ENCODE results near the gene DLK2. TPM values are rescaled to one million over a fixed set of nuclear protein-coding genes. Genes with fewer than 3 reads are reported as not detected.
"Not testable (repeated sequence)": the region's sequence is repeated elsewhere in the genome, so short reads cannot be mapped to it uniquely, and the experiment has no call there.

The DLK2 gene
- total and polyA plus RNA-seq, 2 donors (not counting 3 experiments of a cell fraction or from before 2014, with no cell fraction given) = 0.36 TPM; not detected in 1

- H3K79me2 ChIP-seq (ENCODE audit: control insufficient read depth, insufficient read depth, low read length) = no peaks in the 10 kb centered on the region
- dilution Hi-C loops (cut with MboI; ENCODE audit: extremely low pct_ligation_motif_present, low sequenced_read_pairs) (no loop called here), intact Hi-C loops (cut with micrococcal nuclease) (loop anchor here (2.0 kb wide), 1 partner anchor 44 kb away; the partner anchor contains the start of gene DLK2)
- TF ChIP-seq POLR2AphosphoS5 (IDR thresholded peaks at IDR 0.05; ENCODE audit: insufficient read depth, low read depth, low read length) (peak; percentile 48), MYC (IDR thresholded peaks at IDR 0.05; ENCODE audit: low read depth, low read length) (no peak)
- H3K4me1 ChIP-seq (ENCODE audit: control insufficient read depth, extremely low read depth, insufficient read depth, low read length) = peaks cover 15% of the 10 kb centered on the region
- no peaks in the 10 kb centered on the region for H3K27me3 ChIP-seq (ENCODE audit: control insufficient read depth in 2 of 2, insufficient read depth in 2 of 2, low read length in 2 of 2)
- peak overlapping the region; percentile 22 for H3K4me2 ChIP-seq (ENCODE audit: insufficient read depth, low read length)
- no peak overlapping the region for H3K27ac ChIP-seq (ENCODE audit: insufficient read depth, low read depth, low read length)
- no peak overlapping the region for H3K4me3 ChIP-seq (replicated peaks in 1 of 3; ENCODE audit: insufficient read depth in 1 of 3, low read depth in 1 of 3, low read length in 3 of 3)
- no peak overlapping the region for H3K9ac ChIP-seq (replicated peaks; ENCODE audit: extremely low read depth, insufficient read depth, low read length)
- ChIA-PET CTCF (interaction anchor here (1.1 to 19.0 kb wide), 3 partner anchors 11 to 270 kb away, joined by 3 to 289 read pairs (median 5); partner anchors contain the start of genes DLK2, DNPH1 and LRRC73), POLR2A (no interaction called here)
- no peaks in the 10 kb centered on the region for H4K20me1 ChIP-seq (replicated peaks; ENCODE audit: control insufficient read depth, extremely low read depth, insufficient read depth, low read length)
- no peaks in the 10 kb centered on the region for H3K9me3 ChIP-seq (replicated peaks; ENCODE audit: control insufficient read depth, insufficient read depth, low read length)
- peak; percentile 93 for FAIRE-seq
- no TSS peak for BruUV-seq (replicated peaks)
- peak; percentile 80 for DNase-seq (ENCODE audit: low read depth, low spot score)
- H2AFZ ChIP-seq (ENCODE audit: low read depth, low read length) = peak overlapping the region; percentile 15
- no peaks in the 10 kb centered on the region for H3K9me1 ChIP-seq (replicated peaks; ENCODE audit: control insufficient read depth, extremely low read depth, insufficient read depth, low read length)
- peaks cover 0 to 22% of the 10 kb centered on the region in 2 experiments for H3K36me3 ChIP-seq (ENCODE audit: control insufficient read depth in 2 of 2, extremely low read depth in 1 of 2, insufficient read depth in 2 of 2, low read length in 2 of 2)
These were observed 43.9 kb upstream of the DLK2 start for GRCh38 chr6:43499028-43499815.

DNA sequence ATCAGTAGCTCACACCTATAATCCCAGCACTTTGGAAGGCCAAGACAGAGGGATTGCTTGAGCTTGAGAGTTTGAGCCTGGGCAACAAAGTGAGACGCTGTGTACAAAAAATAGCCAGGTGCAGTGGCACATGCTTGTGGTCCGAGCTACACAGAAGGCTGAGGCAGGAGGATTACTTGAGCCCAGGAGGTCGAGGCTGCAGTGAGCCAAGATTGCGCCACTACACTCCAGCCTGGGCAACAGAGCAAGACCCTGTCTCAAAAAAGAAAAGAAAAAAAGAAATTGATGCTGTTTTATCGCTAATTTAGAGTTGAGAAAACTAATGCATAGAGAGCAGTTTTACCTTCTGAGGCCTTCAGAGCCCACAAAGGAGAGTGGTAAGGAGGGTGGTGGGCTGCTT is 42.9 kb upstream of the DLK2 start:
- H4K20me1 ChIP-seq (replicated peaks; ENCODE audit: control insufficient read depth, extremely low read depth, insufficient read depth, low read length); H3K9ac ChIP-seq (replicated peaks; ENCODE audit: extremely low read depth, insufficient read depth, low read length); H3K9me3 ChIP-seq (replicated peaks; ENCODE audit: control insufficient read depth, insufficient read depth, low read length); H3K27ac ChIP-seq (ENCODE audit: insufficient read depth, low read depth, low read length); DNase-seq (ENCODE audit: low read depth, low spot score); BruUV-seq (replicated peaks); POLR2A ChIA-PET; H3K4me2 ChIP-seq (ENCODE audit: insufficient read depth, low read length); H3K27me3 ChIP-seq (ENCODE audit: control insufficient read depth in 2 of 2, insufficient read depth in 2 of 2, low read length in 2 of 2); FAIRE-seq; dilution Hi-C loops (cut with MboI; ENCODE audit: extremely low pct_ligation_motif_present, low sequenced_read_pairs); H3K79me2 ChIP-seq (ENCODE audit: control insufficient read depth, insufficient read depth, low read length); H2AFZ ChIP-seq (ENCODE audit: low read depth, low read length); H3K9me1 ChIP-seq (replicated peaks; ENCODE audit: control insufficient read depth, extremely low read depth, insufficient read depth, low read length); H3K4me3 ChIP-seq (replicated peaks in 1 of 3; ENCODE audit: insufficient read depth in 1 of 3, low read depth in 1 of 3, low read length in 3 of 3): not testable (repeated sequence)
- CTCF ChIA-PET = interaction anchor here (1.5 to 19.0 kb wide), 3 partner anchors 9 to 269 kb away, joined by 3 to 289 read pairs (median 58); partner anchors contain the start of genes DLK2 and DNPH1
- Histone ChIP-seq H3K36me3 (ENCODE audit: control insufficient read depth in 2 of 2, extremely low read depth in 1 of 2, insufficient read depth in 2 of 2, low read length in 2 of 2) (peaks cover 0 to 17% of the 10 kb centered on the region in 2 experiments), H3K4me1 (ENCODE audit: control insufficient read depth, extremely low read depth, insufficient read depth, low read length) (peaks cover 15% of the 10 kb centered on the region)
- intact Hi-C loops (cut with micrococcal nuclease) = loop anchor here (2.0 kb wide), 1 partner anchor 43 kb away; the partner anchor contains the start of gene DLK2
